Heart left ventricle (tissue), 16 donors: ENCODE data around the gene MFSD8. TPM values are rescaled to one million over a fixed set of nuclear protein-coding genes. Genes with fewer than 3 reads are reported as not detected.
"Not testable (repeated sequence)": the region's sequence is repeated elsewhere in the genome, so short reads cannot be mapped to it uniquely, and the experiment has no call there.

Experiments
- ATAC-seq, 4 donors: fragments of 200-7000 bp; cut with Tn5 transposase; one replicate each; pipeline ENCODE4 v1.9.1; 2020 to 2022; ENCODE audit warnings: moderate library complexity in 4 of 4, mild to moderate bottlenecking in 3 of 4, moderate number of reproducible peaks in 1 of 4
- DNase-seq, 5 donors: peaks; one replicate each; pipeline ENCODE4 v3.0.0-alpha.2; 2020
- H3K27ac ChIP-seq, 12 donors: fragments of 200-600 bp; sonication (generic) in 4 of 12; one replicate each; pipeline versions ENCODE4 v1.5.0 to v1.8.0; 2016 to 2022; ENCODE audit warnings: mild to moderate bottlenecking in 2 of 12
- H3K27me3 ChIP-seq, 9 donors: fragments of 200-600 bp; sonication (generic) in 2 of 9; one replicate each; pipeline versions ENCODE4 v1.5.1 to v1.8.0; 2016 to 2022; ENCODE audit warnings: mild to moderate bottlenecking in 3 of 9
- H3K36me3 ChIP-seq, 9 donors: fragments of 200-600 bp; sonication (generic) in 2 of 9; one replicate each; pipeline versions ENCODE4 v1.5.0 to v1.8.0; 2018 to 2022; ENCODE audit warnings: mild to moderate bottlenecking in 2 of 9
- H3K4me1 ChIP-seq, 12 donors: fragments of 200-600 bp; sonication (generic) in 4 of 12; one replicate each; pipeline versions ENCODE4 v1.5.0 to v1.8.0; 2016 to 2022; ENCODE audit warnings: mild to moderate bottlenecking in 3 of 12
- H3K4me3 ChIP-seq, 12 donors: fragments of 200-600 bp; sonication (generic) in 4 of 12; one replicate each; pipeline versions ENCODE4 v1.5.0 to v1.8.0; 2017 to 2022; ENCODE audit warnings: mild to moderate bottlenecking in 9 of 12, moderate library complexity in 4 of 12
- H3K9me3 ChIP-seq, 12 donors: fragments of 200-600 bp; sonication (generic) in 4 of 12; one replicate each; pipeline versions ENCODE4 v1.5.0 to v1.8.0; 2016 to 2022; ENCODE audit warnings: mild to moderate bottlenecking in 1 of 12
- POLR2A ChIP-seq, 2 donors: fragments of 450-650 bp; IDR thresholded peaks; one replicate each; pipeline ENCODE4 v1.6.1; 2017; ENCODE audit warnings: antibody characterized with exemption in 2 of 2, mild to moderate bottlenecking in 2 of 2, moderate library complexity in 2 of 2
- WGBS, 4 donors: extraction: QIAGEN DNeasy Blood & Tissue Kit in 2 of 4; methylation state at CpG; one replicate each; pipeline versions ENCODE4 v1.1.5 to v1.1.7; 2013 to 2018; 5-methylcytosine and 5-hydroxymethylcytosine counted together
- intact Hi-C, 10 donors: fragments of 100-400 bp; cut with DNase I; formaldehyde crosslinking; loops; one replicate each; pipeline versions ENCODE4 v1.11.1 to v1.14.2; 2022
- polyA plus RNA-seq, 2 donors: library from polyadenylated mRNA; stranded (reverse); fragments of 200-250 nt; gene quantifications; one replicate each; pipeline ENCODE4 v1.2.3, GENCODE V29; 2013
- total RNA-seq, 9 donors: library from RNA; depleted of rRNA in 2 of 9; stranded (reverse); fragments of >200 nt in 2 of 9; fragmentation: NEBNext Ultra II Directional in 3 of 9; extraction: Animal tissue kit (Norgen Biotek cat#: 25700) in 3 of 9; gene quantifications; one replicate each; pipeline versions ENCODE4 v1.1.0 to v1.2.4, GENCODE V29; 2016 to 2023
- TF ChIP-seq, protein P1 (sequence below), 12 donors: fragments of 200-600 bp; sonication (generic) in 4 of 12; IDR thresholded peaks; one replicate each; pipeline versions ENCODE4 v1.5.0 to v1.8.0; 2018 to 2022; ENCODE audit warnings: antibody characterized with exemption in 12 of 12, mild to moderate bottlenecking in 5 of 12
- donor health status: ischemic (EF 13 %, LVEDD 7.1; RV severe dilation, severe dysfunction).
- donor health status: healthy with polysubstance abuse.
- donor health status: DM: no; HTN: yes; CAD: no.
- donor health status: DM: no; HTN: no; CAD: no.
- donor health status: ischemic (EF 25% LVEDD 6.9; RV normal size, moderate dysfunction).
- donor health status: ischemic (EF 25% LVEDD 5.7; RV mildly dilated, moderate dysfunction).
- donor health status: healthy.
- donor health status: DM: yes; HTN: yes; CAD: no.
- donor health status: ischemic (EF 35%, LVEDD 5.7; RV mildly dilated, moderate dysfunction).
- donor health status: nonischemic (EF 11% LVEDD 7.7; RV severe dilation, severe dysfunction).
- donor health status: DM: yes; HTN: yes; CAD: no.
- donor health status: PGD.
- donor health status: ischemic (EF 29% LVEDD 5.4; RV normal size, mild dysfunction).
- donor health status: nonischemic (EF 23%, LVEDD 6.1; RV moderate dilation, normal function).

Gene MFSD8
- total and polyA plus RNA-seq, 11 donors = 4.1 to 17.4 (median 9.7) TPM

DNA sequence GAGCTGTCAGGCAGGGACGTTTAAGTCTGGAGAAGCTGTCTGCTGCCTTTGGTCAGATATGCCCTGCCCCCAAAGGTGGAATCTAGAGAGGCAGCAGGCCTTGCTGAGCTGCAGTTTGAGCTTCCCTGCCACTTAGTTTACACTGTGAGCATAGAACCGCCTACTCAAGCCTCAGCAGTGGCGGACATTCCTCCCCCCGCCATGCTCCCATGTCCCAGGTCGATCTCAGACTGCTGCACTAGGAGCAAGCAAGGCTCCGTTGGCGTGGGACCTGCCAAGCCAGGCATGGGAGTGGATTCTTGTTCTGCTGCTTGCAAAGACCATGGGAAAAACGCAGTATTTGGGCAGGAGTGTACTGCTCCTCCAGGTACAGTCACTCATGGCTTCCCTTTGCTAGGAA is 59.9 kb downstream of the MFSD8 start:
- Histone ChIP-seq H3K9me3 (peaks cover 0 to 3% (median 0%) of the 10 kb centered on the region in 12 donors), H3K27ac (no peak overlapping the region), H3K36me3 (no peaks in the 10 kb centered on the region), H3K4me3 (no peak overlapping the region), H3K27me3 (no peaks in the 10 kb centered on the region), H3K4me1 (no peaks in the 10 kb centered on the region)
- DNase-seq (no peak), ATAC-seq (no peak)
- WGBS, 4 donors = 83 to 85% (median 84%) methylated on average over 2 to 8 of the region's 8 CpGs
- intact Hi-C loops = no loop called here
- TF ChIP-seq, protein P1, sequence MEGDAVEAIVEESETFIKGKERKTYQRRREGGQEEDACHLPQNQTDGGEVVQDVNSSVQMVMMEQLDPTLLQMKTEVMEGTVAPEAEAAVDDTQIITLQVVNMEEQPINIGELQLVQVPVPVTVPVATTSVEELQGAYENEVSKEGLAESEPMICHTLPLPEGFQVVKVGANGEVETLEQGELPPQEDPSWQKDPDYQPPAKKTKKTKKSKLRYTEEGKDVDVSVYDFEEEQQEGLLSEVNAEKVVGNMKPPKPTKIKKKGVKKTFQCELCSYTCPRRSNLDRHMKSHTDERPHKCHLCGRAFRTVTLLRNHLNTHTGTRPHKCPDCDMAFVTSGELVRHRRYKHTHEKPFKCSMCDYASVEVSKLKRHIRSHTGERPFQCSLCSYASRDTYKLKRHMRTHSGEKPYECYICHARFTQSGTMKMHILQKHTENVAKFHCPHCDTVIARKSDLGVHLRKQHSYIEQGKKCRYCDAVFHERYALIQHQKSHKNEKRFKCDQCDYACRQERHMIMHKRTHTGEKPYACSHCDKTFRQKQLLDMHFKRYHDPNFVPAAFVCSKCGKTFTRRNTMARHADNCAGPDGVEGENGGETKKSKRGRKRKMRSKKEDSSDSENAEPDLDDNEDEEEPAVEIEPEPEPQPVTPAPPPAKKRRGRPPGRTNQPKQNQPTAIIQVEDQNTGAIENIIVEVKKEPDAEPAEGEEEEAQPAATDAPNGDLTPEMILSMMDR (IDR thresholded peaks at IDR 0.05) = no peak

DNA sequence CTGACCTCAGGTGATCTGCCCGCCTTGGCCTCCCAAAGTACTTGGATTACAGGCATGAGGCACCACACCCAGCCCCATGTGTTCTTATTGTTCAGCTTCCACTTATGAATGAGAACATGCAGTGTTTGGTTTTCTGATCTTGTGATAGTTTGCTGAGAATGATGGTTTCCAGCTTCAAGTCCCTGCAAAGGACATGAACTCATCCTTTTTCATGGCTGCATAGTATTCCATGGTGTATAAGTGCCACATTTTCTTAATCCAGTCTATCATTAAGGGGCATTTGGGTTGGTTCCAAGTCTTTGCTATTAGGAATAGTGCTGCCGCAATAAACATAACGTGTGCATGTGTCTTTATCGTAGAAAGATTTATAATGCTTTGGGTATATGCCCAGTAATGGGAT is 65.3 kb downstream of the MFSD8 start:
- ATAC-seq, H3K27me3 ChIP-seq, H3K4me3 ChIP-seq, H3K27ac ChIP-seq, H3K4me1 ChIP-seq, intact Hi-C loops, DNase-seq, H3K9me3 ChIP-seq: not testable (repeated sequence)
- WGBS, 4 donors = 97 to 99% (median 98%) methylated on average over 4 of the region's 4 CpGs
- peaks cover 0 to 12% (median 0%) of the 10 kb centered on the region in 9 donors for H3K36me3 ChIP-seq

DNA sequence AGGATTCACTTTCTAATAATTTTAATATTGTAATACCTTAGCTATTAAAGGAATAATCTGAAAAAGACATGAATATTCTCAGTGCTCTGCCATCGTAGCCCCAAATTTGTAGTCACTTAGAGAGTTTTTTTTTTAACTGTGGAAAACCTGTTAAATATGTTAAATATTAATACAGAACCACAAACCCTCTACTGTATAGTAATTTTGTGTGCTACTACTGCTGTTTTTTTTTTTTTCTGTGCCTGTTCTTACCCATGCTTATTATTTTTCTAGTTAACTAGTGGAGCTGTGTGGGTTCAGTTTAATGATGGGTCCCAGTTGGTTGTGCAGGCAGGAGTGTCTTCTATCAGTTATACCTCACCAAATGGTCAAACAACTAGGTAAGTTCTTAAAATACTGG is 68.4 kb downstream of the MFSD8 start:
- DNase-seq (no peak), ATAC-seq (no peak)
- H3K27ac ChIP-seq = no peak overlapping the region
- no peaks in the 10 kb centered on the region for H3K27me3 ChIP-seq
- H3K4me3 ChIP-seq = no peak overlapping the region
- H3K36me3 ChIP-seq = peaks cover 0 to 23% (median 0%) of the 10 kb centered on the region in 9 donors
- intact Hi-C loops = no loop called here
- peaks cover 0 to 7% (median 0%) of the 10 kb centered on the region in 12 donors for H3K9me3 ChIP-seq
- TF ChIP-seq, protein P1 (IDR thresholded peaks at IDR 0.05) = no peak
- no peak for TF ChIP-seq POLR2A (IDR thresholded peaks at IDR 0.05)
- H3K4me1 ChIP-seq = no peaks in the 10 kb centered on the region
- 93 to 96% (median 95%) methylated on average over 1 of the region's 1 CpG for WGBS, 4 donors

DNA sequence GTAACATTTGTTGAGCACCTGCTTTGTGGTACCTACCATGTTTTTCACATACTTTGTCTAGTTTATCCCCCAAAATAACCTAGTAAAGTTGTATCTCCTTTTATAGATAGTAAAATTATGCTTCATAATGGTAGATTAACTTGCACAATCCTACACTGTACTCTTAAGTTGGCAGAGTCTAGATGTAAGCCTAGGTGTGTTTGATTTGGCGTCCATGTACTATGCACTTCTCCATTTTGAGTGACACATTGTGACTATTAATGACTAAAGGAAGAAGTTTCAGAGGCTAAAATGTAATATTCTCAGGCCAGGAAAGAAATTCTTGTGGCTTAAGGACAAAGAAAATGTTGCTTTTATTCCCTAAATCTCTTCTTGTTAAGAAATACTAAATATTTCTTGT is 68.9 kb downstream of the MFSD8 start:
- WGBS, 4 donors = 90 to 95% (median 94%) methylated on average over 1 of the region's 1 CpG
- Histone ChIP-seq H3K27me3 (no peaks in the 10 kb centered on the region), H3K9me3 (peaks cover 0 to 7% (median 0%) of the 10 kb centered on the region in 12 donors), H3K36me3 (peaks cover 0 to 27% (median 0%) of the 10 kb centered on the region in 9 donors), H3K4me1 (no peaks in the 10 kb centered on the region), H3K27ac (no peak overlapping the region), H3K4me3 (no peak overlapping the region)
- DNase-seq (no peak), ATAC-seq (no peak)
- intact Hi-C loops = no loop called here
- TF ChIP-seq, protein P1 (IDR thresholded peaks at IDR 0.05) = no peak
- no peak for TF ChIP-seq POLR2A (IDR thresholded peaks at IDR 0.05)

DNA sequence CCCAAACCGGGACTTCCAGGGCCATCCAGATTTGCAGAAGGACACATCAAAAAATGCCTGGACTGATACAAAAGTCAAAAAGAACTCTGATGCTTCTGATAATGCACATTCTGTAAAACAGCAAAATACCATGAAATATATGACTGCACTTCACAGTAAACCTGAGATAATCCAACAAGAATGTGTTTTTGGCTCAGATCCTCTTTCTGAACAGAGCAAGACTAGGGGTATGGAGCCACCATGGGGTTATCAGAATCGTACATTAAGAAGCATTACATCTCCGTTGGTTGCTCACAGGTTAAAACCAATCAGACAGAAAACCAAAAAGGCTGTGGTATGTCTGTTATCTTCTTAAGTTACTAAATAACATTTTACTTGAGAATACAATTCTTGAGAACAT is 75.1 kb downstream of the MFSD8 start:
- Histone ChIP-seq H3K9me3 (no peaks in the 10 kb centered on the region), H3K4me1 (no peaks in the 10 kb centered on the region), H3K36me3 (peaks cover 0 to 27% (median 0%) of the 10 kb centered on the region in 9 donors), H3K27ac (no peak overlapping the region), H3K27me3 (no peaks in the 10 kb centered on the region), H3K4me3 (no peak overlapping the region)
- intact Hi-C loops = loop anchor here in 3 of 10 donors (10.0 kb wide), 2 partner anchors 75 to 105 kb away; partner anchors contain the start of genes ABHD18 (in 3 of the 3), MFSD8 (in 3 of the 3) and HSPA4L (in 2 of the 3)
- WGBS, 4 donors = 76 to 77% (median 77%) methylated on average over 3 of the region's 3 CpGs
- DNase-seq = no peak
- TF ChIP-seq, protein P1 (IDR thresholded peaks at IDR 0.05) = no peak
- no peak for ATAC-seq
